HepG2 (cell line): ENCODE data around the gene CIROP. TPM values are rescaled to one million over a fixed set of nuclear protein-coding genes. Genes with fewer than 3 reads are reported as not detected.

Experiments used
- BRD4 ChIP-seq: sonication (generic); formaldehyde crosslinking; IDR thresholded peaks from 2 replicates; pipeline ENCODE4 v1.4.0; 2020; ENCODE audit warnings: missing genetic modification reagents
- CBX5 ChIP-seq: sonication (generic); formaldehyde crosslinking; IDR thresholded peaks from 2 replicates; pipeline ENCODE4 v1.4.0; 2020; ENCODE audit warnings: missing genetic modification reagents, borderline replicate concordance
- FIP1L1 ChIP-seq: fragments of 200-400 bp; formaldehyde crosslinking; IDR thresholded peaks from 2 replicates; pipeline ENCODE4 v1.6.1; 2018; ENCODE audit warnings: low read depth, mild to moderate bottlenecking, low read length, moderate library complexity, borderline replicate concordance; ENCODE audit not compliant: insufficient read depth
- HDAC2 ChIP-seq: sonication (generic); formaldehyde crosslinking; IDR thresholded peaks from 2 replicates; pipeline ENCODE4 v1.4.0; 2020; ENCODE audit warnings: missing genetic modification reagents
- HMG20B ChIP-seq: conservative IDR thresholded peaks from 2 replicates; pipeline ENCODE4 v1.6.1; 2016; ENCODE audit warnings: missing genetic modification reagents, missing compliant biosample characterization
- KLF11 ChIP-seq: IDR thresholded peaks from 2 replicates; pipeline ENCODE4 v1.6.1; 2016; ENCODE audit warnings: missing compliant biosample characterization
- MAFK ChIP-seq, 2 experiments: IDR thresholded peaks in 1 of 2; conservative IDR thresholded peaks in 1 of 2; 2 replicates each; pipeline ENCODE4 v1.6.1; 2011; ENCODE audit warnings: improper control_type of control experiment in 2 of 2, low read length in 2 of 2
- MEIS1 ChIP-seq: sonication (generic); formaldehyde crosslinking; IDR thresholded peaks from 2 replicates; pipeline ENCODE4 v1.9.0; 2021; ENCODE audit warnings: mild to moderate bottlenecking, missing genetic modification reagents, moderate library complexity, borderline replicate concordance
- PRMT3 ChIP-seq: sonication (generic); formaldehyde crosslinking; IDR thresholded peaks from 2 replicates; pipeline ENCODE4 v1.8.1; 2022; ENCODE audit warnings: low read depth, mild to moderate bottlenecking, moderate library complexity, missing genetic modification reagents, borderline replicate concordance
- SIX1 ChIP-seq: sonication (generic); formaldehyde crosslinking; IDR thresholded peaks from 2 replicates; pipeline ENCODE4 v1.4.0; 2020; ENCODE audit warnings: missing genetic modification reagents, borderline replicate concordance
- ZNF143 ChIP-seq: sonication (generic); formaldehyde crosslinking; IDR thresholded peaks from 2 replicates; pipeline ENCODE4 v1.4.0; 2020; ENCODE audit warnings: missing genetic modification reagents
- ZNF598 ChIP-seq: sonication (generic); formaldehyde crosslinking; IDR thresholded peaks from 2 replicates; pipeline ENCODE4 v1.5.1; 2020; ENCODE audit warnings: mild to moderate bottlenecking, missing genetic modification reagents, borderline replicate concordance
- ZNF883 ChIP-seq: sonication (generic); formaldehyde crosslinking; IDR thresholded peaks from 2 replicates; pipeline ENCODE4 v1.5.1; 2020; ENCODE audit warnings: mild to moderate bottlenecking, missing genetic modification reagents; ENCODE audit errors: not compliant biosample characterization
- polyA plus RNA-seq, 8 experiments: library from polyadenylated mRNA; depleted of rRNA in 3 of 8; stranded (reverse) in 7 of 8; unstranded in 1 of 8; fragments of >200 nt; fragmentation: Illumina TruSeq in 4 of 8; extraction: Trizol in 4 of 8; gene quantifications; 2 replicates each; pipeline versions ENCODE4 v1.2.1 to v1.2.3, GENCODE V29; 2011 to 2016; ENCODE audit warnings: low read depth in 4 of 8, missing spikeins in 1 of 8, mixed read lengths in 1 of 8; ENCODE audit not compliant: insufficient read depth in 1 of 8
- total RNA-seq, 5 experiments: library from RNA; depleted of rRNA; stranded (reverse); fragments of >200 nt; fragmentation: Illumina TruSeq; extraction: Trizol; gene quantifications; 2 replicates each; pipeline ENCODE4 v1.2.3, GENCODE V29; 2016; ENCODE audit warnings: low read depth in 1 of 5
- TF ChIP-seq, protein P1 (sequence below): IDR thresholded peaks from 2 replicates; pipeline ENCODE4 v1.6.1; 2012; ENCODE audit warnings: low read depth, low read length, improper control_type of control experiment
- TF ChIP-seq, protein P2 (sequence below): sonication (generic); formaldehyde crosslinking; IDR thresholded peaks from 2 replicates; pipeline ENCODE4 v1.4.0; 2020; ENCODE audit warnings: missing genetic modification reagents, borderline replicate concordance
- TF ChIP-seq, protein P3 (sequence below): IDR thresholded peaks from 2 replicates; pipeline ENCODE4 v1.6.1; 2016; ENCODE audit warnings: missing compliant biosample characterization, missing genetic modification reagents, borderline replicate concordance
- TF ChIP-seq, protein P4 (sequence below): sonication (generic); formaldehyde crosslinking; IDR thresholded peaks from 2 replicates; pipeline ENCODE4 v1.4.0; 2020; ENCODE audit warnings: missing genetic modification reagents

The CIROP gene
- total and polyA plus RNA-seq, 2 of the 13 experiments (the other 11 are each of a cell fraction or from before 2014, with no cell fraction given) = 0.07 TPM; not detected in 1

DNA sequence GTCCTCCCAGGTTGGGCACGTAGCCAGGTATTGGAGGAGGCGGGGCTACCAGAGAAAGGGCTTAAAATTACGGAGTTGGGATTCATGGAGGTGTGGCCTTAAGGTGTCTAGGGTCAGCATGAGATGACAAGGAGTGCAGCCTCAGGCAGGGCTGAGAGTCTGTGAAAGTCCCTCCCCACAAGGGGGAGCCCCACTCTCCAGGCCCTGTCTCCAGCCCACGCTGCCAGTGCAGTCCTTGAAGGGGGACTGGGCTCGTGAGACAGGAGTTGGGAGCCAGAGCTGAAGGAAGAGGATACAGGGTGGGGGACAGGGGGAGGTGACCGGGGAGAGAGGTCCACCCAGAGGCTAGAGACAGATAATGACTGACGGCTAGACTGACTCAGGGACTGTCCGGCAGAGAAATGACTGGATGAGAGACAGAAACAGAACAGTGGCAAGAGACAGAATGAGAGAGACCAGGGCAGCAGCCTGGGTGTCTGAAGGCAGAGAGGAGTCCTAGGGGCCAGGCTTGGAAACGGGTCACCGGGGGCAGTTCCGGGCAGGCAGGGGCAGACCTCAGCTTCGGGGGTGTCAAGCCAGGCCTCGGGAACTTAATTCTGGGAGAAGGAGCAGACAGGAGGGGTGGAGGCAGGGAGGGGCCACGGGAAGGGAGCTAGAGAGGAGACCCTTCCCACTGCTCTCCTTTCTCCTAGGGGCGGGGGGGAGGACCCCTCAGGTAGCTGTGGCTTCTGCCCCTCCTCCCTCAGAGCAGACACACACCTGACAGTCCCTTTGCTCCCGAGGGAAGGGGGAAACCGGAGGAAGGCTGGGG lies 48.4 kb downstream of the CIROP start (continued):
- TF ChIP-seq ZNF143 (CRISPR knock-in tag) = no peak
- TF ChIP-seq CBX5 (CRISPR knock-in tag) = peak; percentile 91
- TF ChIP-seq, protein P1, sequence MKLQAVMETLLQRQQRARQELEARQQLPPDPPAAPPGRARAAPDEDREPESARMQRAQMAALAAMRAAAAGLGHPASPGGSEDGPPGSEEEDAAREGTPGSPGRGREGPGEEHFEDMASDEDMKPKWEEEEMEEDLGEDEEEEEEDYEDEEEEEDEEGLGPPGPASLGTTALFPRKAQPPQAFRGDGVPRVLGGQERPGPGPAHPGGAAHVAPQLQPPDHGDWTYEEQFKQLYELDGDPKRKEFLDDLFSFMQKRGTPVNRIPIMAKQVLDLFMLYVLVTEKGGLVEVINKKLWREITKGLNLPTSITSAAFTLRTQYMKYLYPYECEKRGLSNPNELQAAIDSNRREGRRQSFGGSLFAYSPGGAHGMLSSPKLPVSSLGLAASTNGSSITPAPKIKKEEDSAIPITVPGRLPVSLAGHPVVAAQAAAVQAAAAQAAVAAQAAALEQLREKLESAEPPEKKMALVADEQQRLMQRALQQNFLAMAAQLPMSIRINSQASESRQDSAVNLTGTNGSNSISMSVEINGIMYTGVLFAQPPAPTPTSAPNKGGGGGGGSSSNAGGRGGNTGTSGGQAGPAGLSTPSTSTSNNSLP = 0 out of 2 replicates have a peak, but pooled peaks have one; percentile 30
- TF ChIP-seq PRMT3 (CRISPR knock-in tag) = peak; percentile 80
- TF ChIP-seq BRD4 (CRISPR knock-in tag) = no peak
- TF ChIP-seq MAFK (conservative IDR thresholded peaks at IDR 0.05 in 1 of 2, IDR thresholded peaks at IDR 0.05 in 1 of 2; ENCODE audit: low read length in 2 of 2) = no peak
- TF ChIP-seq, protein P2, sequence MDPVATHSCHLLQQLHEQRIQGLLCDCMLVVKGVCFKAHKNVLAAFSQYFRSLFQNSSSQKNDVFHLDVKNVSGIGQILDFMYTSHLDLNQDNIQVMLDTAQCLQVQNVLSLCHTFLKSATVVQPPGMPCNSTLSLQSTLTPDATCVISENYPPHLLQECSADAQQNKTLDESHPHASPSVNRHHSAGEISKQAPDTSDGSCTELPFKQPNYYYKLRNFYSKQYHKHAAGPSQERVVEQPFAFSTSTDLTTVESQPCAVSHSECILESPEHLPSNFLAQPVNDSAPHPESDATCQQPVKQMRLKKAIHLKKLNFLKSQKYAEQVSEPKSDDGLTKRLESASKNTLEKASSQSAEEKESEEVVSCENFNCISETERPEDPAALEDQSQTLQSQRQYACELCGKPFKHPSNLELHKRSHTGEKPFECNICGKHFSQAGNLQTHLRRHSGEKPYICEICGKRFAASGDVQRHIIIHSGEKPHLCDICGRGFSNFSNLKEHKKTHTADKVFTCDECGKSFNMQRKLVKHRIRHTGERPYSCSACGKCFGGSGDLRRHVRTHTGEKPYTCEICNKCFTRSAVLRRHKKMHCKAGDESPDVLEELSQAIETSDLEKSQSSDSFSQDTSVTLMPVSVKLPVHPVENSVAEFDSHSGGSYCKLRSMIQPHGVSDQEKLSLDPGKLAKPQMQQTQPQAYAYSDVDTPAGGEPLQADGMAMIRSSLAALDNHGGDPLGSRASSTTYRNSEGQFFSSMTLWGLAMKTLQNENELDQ (CRISPR knock-in tag) = no peak
- peak; percentile 82 for TF ChIP-seq HDAC2 (CRISPR knock-in tag)
- 0 out of 2 replicates have a peak, but pooled peaks have one; percentile 28 for TF ChIP-seq FIP1L1
- TF ChIP-seq, protein P3, sequence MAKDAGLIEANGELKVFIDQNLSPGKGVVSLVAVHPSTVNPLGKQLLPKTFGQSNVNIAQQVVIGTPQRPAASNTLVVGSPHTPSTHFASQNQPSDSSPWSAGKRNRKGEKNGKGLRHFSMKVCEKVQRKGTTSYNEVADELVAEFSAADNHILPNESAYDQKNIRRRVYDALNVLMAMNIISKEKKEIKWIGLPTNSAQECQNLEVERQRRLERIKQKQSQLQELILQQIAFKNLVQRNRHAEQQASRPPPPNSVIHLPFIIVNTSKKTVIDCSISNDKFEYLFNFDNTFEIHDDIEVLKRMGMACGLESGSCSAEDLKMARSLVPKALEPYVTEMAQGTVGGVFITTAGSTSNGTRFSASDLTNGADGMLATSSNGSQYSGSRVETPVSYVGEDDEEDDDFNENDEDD (CRISPR knock-in tag) = peak; percentile 67; the same call in 1 of the 2 replicates
- TF ChIP-seq, protein P4, sequence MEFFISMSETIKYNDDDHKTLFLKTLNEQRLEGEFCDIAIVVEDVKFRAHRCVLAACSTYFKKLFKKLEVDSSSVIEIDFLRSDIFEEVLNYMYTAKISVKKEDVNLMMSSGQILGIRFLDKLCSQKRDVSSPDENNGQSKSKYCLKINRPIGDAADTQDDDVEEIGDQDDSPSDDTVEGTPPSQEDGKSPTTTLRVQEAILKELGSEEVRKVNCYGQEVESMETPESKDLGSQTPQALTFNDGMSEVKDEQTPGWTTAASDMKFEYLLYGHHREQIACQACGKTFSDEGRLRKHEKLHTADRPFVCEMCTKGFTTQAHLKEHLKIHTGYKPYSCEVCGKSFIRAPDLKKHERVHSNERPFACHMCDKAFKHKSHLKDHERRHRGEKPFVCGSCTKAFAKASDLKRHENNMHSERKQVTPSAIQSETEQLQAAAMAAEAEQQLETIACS = no peak
- no peak for TF ChIP-seq ZNF883 (CRISPR knock-in tag)
- peak; percentile 93; the same call in 1 of the 2 replicates for TF ChIP-seq ZNF598 (CRISPR knock-in tag)
- TF ChIP-seq SIX1 (CRISPR knock-in tag) = no peak
- 0 out of 2 replicates have a peak, but pooled peaks have one; percentile 57 for TF ChIP-seq KLF11
- TF ChIP-seq HMG20B (CRISPR knock-in tag) = peak; percentile 68; the same call in 1 of the 2 replicates
- no peak for TF ChIP-seq MEIS1
